Skin of body (tissue), 2 donors: ENCODE results near the gene KCNK4. TPM values are rescaled to one million over a fixed set of nuclear protein-coding genes. Genes with fewer than 3 reads are reported as not detected.

Experiments used
- DNase-seq: peaks from one replicate; lab custom pipeline; 2025; lab: John Stamatoyannopoulos, UW
- total RNA-seq: library from RNA; depleted of rRNA; stranded (reverse); fragments of >200 nt; gene quantifications from one replicate; pipeline ENCODE4 v1.2.3, GENCODE V29; 2014

The KCNK4 gene
- total RNA-seq, 1 donor from 2014 or later, result not detected

GRCh38 chr11:64253043-64253442 lies 38.1 kb upstream of the KCNK4 start:
- no peak for DNase-seq

GRCh38 chr11:64253481-64253880 lies 37.6 kb upstream of the KCNK4 start:
- DNase-seq, result no peak

DNA sequence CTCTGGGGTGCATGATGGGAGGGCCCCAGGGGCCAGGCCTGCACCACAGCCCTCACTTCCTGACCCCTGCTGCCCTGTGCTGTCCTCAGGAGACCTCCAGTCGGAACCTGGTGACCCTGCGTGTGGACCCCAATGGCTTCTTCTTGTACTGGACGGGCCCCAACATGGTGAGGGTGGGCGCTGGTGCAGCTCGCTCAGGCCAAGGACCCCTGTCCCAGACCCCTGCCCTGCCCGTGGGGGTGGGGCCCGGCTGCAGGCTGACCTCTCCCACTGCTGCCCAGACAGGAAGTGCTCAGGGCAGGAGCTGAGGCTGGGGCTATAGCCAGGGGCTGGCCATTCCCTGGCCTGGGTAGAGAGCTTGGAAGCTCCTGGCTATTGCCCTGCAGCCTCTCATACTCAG lies 36.8 kb upstream of the KCNK4 start:
- DNase-seq, result no peak

GRCh38 chr11:64255135-64256128 lies 35.7 kb upstream of the KCNK4 start:
- DNase-seq, result no peak

DNA sequence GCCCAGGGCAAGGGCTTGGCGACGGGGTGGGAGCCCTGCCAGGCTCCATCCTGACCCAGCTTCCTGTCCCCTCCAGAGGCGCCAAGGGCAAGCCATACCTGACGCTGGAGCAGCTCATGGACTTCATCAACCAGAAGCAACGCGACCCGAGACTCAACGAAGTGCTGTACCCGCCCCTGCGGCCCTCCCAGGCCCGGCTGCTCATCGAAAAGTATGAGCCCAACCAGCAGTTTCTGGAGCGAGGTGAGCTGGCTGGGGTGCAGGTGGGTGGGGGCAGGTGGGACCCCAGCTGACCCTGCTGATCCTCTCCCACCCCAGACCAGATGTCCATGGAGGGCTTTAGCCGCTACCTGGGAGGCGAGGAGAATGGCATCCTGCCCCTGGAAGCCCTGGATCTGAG lies 34.8 kb upstream of the KCNK4 start:
- no peak for DNase-seq

DNA sequence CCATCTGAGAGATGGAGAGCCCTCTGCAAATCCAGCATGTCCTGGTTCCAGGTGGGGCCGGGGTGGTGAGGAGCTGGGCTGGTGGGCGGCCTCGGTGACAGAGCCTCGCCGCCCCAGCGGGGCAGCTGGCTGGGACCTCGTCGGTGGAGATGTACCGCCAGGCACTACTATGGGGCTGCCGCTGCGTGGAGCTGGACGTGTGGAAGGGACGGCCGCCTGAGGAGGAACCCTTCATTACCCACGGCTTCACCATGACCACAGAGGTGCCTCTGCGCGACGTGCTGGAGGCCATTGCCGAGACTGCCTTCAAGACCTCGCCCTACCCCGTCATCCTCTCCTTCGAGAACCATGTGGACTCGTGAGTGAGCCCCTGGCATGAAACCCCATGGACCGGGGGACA lies 32.7 kb upstream of the KCNK4 start:
- no peak for DNase-seq

GRCh38 chr11:64258946-64259532 lies 32.1 kb upstream of the KCNK4 start:
- DNase-seq, result no peak

DNA sequence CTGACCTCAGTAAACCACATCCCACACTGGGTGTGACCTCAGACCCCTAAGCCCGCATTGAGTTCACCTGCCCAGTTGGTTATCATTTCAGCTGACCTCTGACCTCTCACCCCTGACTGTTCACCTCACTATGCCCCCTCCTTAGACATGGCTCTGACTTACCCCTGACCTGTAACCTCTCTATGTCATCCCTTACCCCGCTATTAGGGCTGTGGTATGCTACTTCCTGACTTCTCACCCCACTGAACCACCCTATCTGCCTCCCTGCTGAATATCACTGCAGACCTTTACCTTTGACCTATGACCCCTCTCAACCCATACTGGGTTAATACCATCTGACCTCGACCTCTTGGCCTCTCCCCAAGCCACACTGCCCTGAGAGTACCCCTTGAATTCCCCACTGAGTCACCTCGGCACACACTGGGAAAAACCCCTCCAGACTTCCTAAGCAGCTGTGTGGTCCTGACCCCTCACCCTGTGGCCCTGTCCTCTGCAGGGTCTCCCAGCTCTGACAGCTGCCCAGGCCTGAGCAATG lies 31.5 kb upstream of the KCNK4 start:
- DNase-seq, result no peak

GRCh38 chr11:64260147-64260708 lies 30.9 kb upstream of the KCNK4 start:
- no peak for DNase-seq

DNA sequence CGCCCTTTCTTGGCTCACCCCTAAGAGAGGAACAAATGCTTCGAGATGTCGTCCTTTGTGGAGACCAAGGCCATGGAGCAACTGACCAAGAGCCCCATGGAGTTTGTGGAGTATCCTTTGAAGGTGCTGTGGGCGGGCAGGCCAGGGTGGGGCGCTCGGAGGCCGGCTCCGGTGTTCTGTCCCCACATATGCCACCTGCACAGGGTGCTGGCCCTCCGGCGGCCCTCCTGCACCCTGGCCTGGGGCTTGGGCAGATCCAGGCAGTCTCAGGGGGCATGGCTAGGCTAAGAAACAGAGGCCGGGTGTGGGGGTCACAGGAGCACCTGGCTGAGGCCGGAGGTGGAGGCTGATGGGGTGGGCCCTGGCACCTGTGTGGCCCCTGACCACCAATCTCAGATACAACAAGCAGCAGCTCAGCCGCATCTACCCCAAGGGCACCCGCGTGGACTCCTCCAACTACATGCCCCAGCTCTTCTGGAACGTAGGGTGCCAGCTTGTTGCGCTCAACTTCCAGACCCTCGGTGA lies 29.5 kb upstream of the KCNK4 start:
- no peak for DNase-seq

- DNase-seq, result no peak
These were observed 28.7 kb upstream of the KCNK4 start for GRCh38 chr11:64262271-64263002.

DNA sequence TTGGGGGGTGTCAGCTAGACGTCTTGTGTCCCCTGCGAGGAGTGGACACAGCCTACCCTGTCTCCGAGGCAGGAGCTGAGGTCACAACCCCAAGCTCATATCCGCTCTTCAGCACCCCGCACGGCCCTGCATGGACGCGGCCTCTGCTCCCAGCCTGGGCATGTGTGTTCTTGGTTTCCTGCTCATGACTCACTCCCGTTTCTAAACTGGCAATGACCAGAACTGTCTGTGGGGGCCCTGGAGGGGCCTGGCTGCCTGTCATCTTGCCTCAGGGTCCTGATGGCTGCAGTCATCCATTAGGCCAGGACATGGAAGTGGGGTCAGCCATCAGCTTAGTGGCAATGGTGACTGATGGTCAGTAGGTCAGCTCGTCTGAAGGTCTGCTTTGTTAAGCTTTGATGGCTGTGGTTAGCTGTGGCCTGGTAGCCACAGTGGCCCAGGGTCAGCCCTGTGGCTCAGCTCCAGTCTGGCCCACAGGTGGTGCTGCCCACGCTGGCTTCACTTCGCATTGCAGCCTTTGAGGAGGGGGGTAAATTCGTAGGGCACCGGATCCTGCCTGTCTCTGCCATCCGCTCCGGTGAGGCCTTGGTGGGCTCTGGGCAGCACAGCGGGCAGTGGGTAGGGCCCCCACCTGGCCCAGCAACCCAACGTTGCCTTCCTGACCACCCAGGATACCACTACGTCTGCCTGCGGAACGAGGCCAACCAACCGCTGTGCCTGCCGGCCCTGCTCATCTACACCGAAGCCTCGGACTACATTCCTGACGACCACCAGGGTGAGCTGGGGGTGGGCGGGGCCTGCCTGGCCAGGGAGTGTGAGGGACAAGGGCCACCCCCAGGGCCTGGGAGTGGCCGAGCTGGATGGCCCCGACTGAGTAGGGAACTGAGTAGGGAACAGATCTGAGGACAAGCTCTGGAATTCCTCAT lies 27.8 kb upstream of the KCNK4 start:
- DNase-seq, result no peak

DNA sequence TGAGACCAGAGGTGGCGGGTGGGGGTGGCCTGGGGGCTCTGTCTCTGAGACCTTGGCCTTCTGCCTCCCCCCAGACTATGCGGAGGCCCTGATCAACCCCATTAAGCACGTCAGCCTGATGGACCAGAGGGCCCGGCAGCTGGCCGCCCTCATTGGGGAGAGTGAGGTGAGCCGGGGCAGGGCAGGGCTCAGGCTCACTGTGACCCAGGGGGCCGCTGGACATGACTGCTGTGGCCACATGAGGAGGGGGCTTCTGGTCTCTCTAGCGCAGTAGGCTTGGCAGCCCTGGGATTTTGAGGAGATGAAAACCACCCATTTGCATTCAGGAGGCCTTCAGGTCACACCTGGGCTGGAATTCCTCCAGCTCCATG lies 27.2 kb upstream of the KCNK4 start:
- no peak for DNase-seq

GRCh38 chr11:64264371-64264852 lies 26.7 kb upstream of the KCNK4 start:
- DNase-seq, result no peak

DNA sequence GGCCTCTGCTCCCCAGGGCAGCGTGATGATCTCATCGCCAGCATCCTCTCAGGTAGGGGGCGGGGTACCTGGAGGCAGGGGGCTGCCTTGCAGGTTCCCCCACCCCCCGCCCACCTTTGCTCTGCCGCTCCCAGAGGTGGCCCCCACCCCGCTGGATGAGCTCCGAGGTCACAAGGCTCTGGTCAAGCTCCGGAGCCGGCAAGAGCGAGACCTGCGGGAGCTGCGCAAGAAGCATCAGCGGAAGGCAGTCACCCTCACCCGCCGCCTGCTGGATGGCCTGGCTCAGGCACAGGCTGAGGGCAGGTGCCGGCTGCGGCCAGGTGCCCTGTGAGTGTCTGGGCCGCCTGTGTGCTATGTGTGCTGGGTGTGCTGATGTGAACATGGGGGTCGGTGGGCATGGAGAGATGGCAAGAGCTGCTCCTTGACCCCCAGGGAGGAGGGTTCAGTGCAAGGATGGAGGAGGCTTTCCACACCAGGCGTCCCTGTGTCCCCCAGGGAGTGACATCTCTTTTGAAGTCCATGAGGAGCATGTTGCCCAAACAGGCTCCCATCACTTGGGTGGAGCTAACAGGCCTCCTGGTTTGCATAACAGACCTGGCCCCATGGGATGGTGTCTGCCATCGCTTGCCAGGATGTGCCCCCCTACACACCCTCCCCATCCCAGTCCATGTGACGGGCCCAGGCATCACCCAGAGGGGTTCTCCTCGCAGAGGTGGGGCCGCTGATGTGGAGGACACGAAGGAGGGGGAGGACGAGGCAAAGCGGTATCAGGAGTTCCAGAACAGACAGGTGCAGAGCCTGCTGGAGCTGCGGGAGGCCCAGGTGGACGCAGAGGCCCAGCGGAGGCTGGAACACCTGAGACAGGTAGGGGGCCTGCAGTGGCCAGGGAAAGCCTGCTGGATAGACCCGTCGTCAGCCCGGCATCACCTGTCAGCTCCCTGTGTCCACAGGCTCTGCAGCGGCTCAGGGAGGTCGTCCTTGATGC lies 25.6 kb upstream of the KCNK4 start:
- DNase-seq, result no peak

DNA sequence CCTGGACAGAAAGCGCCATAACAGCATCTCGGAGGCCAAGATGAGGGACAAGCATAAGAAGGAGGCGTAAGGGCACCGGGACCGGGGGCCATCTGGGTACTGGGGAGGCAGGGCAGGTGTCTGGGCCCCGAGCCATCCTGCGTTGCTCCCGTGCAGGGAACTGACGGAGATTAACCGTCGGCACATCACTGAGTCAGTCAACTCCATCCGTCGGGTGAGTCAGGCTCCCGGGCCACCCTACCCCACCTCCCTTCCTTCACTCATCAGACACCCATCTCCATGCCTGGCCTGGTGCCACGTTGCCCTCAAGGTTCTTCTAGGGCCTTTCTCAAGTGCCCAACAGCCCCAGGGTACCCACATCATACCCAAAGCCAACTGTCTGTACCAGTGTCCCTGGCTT lies 24.8 kb upstream of the KCNK4 start:
- DNase-seq, result no peak

- DNase-seq, result no peak
These were observed 23.7 kb upstream of the KCNK4 start for GRCh38 chr11:64267207-64267945.
